GM12878 (cell line): ENCODE measurements around the gene STK32B. TPM values are rescaled to one million over a fixed set of nuclear protein-coding genes. Genes with fewer than 3 reads are reported as not detected.
A peak's percentile ranks its signal among the peaks of the same experiment; 100 is the strongest.

Source experiments
- ATAC-seq: fragments of 200-7000 bp; cut with Tn5 transposase; 3 replicates; pipeline ENCODE4 v1.9.1; 2020; ENCODE audit warnings: mild to moderate bottlenecking, moderate library complexity
- BruUV-seq: library from RNA; stranded (reverse); fragments of 400-500 nt; replicated peaks from 2 replicates; lab custom pipeline; 2021; lab: Mats Ljungman, UMichigan
- CTCF ChIA-PET: fragments of 300-600 bp; sonication (Branson Sonifier 250); formaldehyde crosslinking; extraction: SDS; loops from one replicate; lab custom pipeline; 2021; ENCODE audit warnings: inconsistent platforms; lab: Yijun Ruan, JAX
- POLR2A ChIA-PET: fragments of 350-600 bp; formaldehyde crosslinking; extraction: SDS; loops from one replicate; lab custom pipeline; 2021; ENCODE audit warnings: inconsistent platforms; lab: Charles Lee
- RAD21 ChIA-PET: fragments of 300-600 bp; sonication (Branson Sonifier 250); formaldehyde crosslinking; loops from one replicate; lab custom pipeline; 2023; ENCODE audit warnings: antibody characterized with exemption; ENCODE audit not compliant: unreplicated experiment; lab: Charles Lee
- SMC1A ChIA-PET: fragments of 300-600 bp; sonication (Branson Sonifier 250); formaldehyde crosslinking; loops from one replicate; lab custom pipeline; 2023; ENCODE audit not compliant: unreplicated experiment, uncharacterized antibody; lab: Charles Lee
- DNase-seq: peaks from one replicate; pipeline ENCODE4 v3.0.0-alpha.2; 2011; ENCODE audit warnings: low read depth, low spot score
- FAIRE-seq: peaks from 3 replicates; lab custom pipeline; 2011; peaks lifted over from hg19 to GRCh38; lab: Jason Lieb, UNC
- H2AFZ ChIP-seq: 2 replicates; pipeline ENCODE4 v1.6.0; 2011; ENCODE audit warnings: low read depth, low read length, control low read depth; ENCODE audit not compliant: control insufficient read depth
- H3K27ac ChIP-seq: 2 replicates; pipeline ENCODE4 v1.5.1; 2011; ENCODE audit warnings: control low read depth; ENCODE audit not compliant: control insufficient read depth, insufficient read depth
- H3K27me3 ChIP-seq, 2 experiments: replicated peaks in 1 of 2; 2 replicates each; pipeline versions ENCODE4 v1.6.0 to v1.6.1; 2011; ENCODE audit warnings: low read length in 1 of 2; ENCODE audit not compliant: control insufficient read depth in 2 of 2, insufficient read depth in 2 of 2
- H3K36me3 ChIP-seq, 2 experiments: 2 replicates each; pipeline ENCODE4 v1.5.1; 2011; ENCODE audit warnings: low read length in 1 of 2; ENCODE audit not compliant: control insufficient read depth in 2 of 2, insufficient read depth in 2 of 2
- H3K4me1 ChIP-seq: 2 replicates; pipeline ENCODE4 v1.6.1; 2011; ENCODE audit warnings: mild to moderate bottlenecking, low read length, moderate library complexity, mixed read lengths; ENCODE audit not compliant: control insufficient read depth, insufficient read depth
- H3K4me2 ChIP-seq: 2 replicates; pipeline ENCODE4 v1.6.0; 2011; ENCODE audit warnings: control low read depth; ENCODE audit not compliant: control insufficient read depth, insufficient read depth
- H3K4me3 ChIP-seq: fragments of 200-600 bp; sonication (generic); 2 replicates; pipeline ENCODE4 v1.5.1; 2016
- H3K79me2 ChIP-seq: 2 replicates; pipeline ENCODE4 v1.6.0; 2011; ENCODE audit warnings: low read length; ENCODE audit not compliant: control insufficient read depth, insufficient read depth
- H3K9ac ChIP-seq: 2 replicates; pipeline ENCODE4 v1.8.0; 2011; ENCODE audit warnings: low read length, control low read depth, mixed read lengths; ENCODE audit not compliant: control insufficient read depth, insufficient read depth
- H3K9me3 ChIP-seq: replicated peaks from 3 replicates; pipeline ENCODE4 v1.5.1; 2011; ENCODE audit warnings: mild to moderate bottlenecking, low read length; ENCODE audit not compliant: control insufficient read depth, insufficient read depth
- H4K20me1 ChIP-seq: 2 replicates; pipeline ENCODE4 v1.6.0; 2011; ENCODE audit not compliant: control insufficient read depth, insufficient read depth
- BCL11A ChIP-seq: IDR thresholded peaks from 2 replicates; pipeline ENCODE4 v1.6.1; 2011; ENCODE audit warnings: low read depth, low read length
- JUNB ChIP-seq: IDR thresholded peaks from 2 replicates; pipeline ENCODE4 v1.6.1; 2016; ENCODE audit warnings: antibody characterized with exemption, mild to moderate bottlenecking
- MEF2B ChIP-seq: fragments of 450-650 bp; IDR thresholded peaks from 2 replicates; pipeline ENCODE4 v1.6.1; 2018; ENCODE audit warnings: mild to moderate bottlenecking, moderate library complexity; ENCODE audit not compliant: partially characterized antibody, poor library complexity, severe bottlenecking
- PRDM15 ChIP-seq: fragments of 450-650 bp; formaldehyde crosslinking; IDR thresholded peaks from 2 replicates; pipeline ENCODE4 v1.4.0; 2020; ENCODE audit warnings: mild to moderate bottlenecking, moderate library complexity
- RAD21 ChIP-seq: IDR thresholded peaks from 2 replicates; pipeline ENCODE4 v1.6.1; 2011; ENCODE audit warnings: mild to moderate bottlenecking, low read depth, low read length, moderate library complexity; ENCODE audit not compliant: insufficient read depth
- REST ChIP-seq: IDR thresholded peaks from 2 replicates; pipeline ENCODE4 v1.6.1; 2012; ENCODE audit warnings: mild to moderate bottlenecking, low read depth, low read length
- SMARCA5 ChIP-seq: fragments of 450-650 bp; IDR thresholded peaks from 2 replicates; pipeline ENCODE4 v1.6.1; 2017; ENCODE audit warnings: mild to moderate bottlenecking
- TARDBP ChIP-seq: IDR thresholded peaks from 2 replicates; pipeline ENCODE4 v1.6.1; 2016; ENCODE audit warnings: borderline replicate concordance
- TCF7 ChIP-seq: IDR thresholded peaks from 2 replicates; pipeline ENCODE4 v1.6.1; 2014; ENCODE audit warnings: antibody characterized with exemption, borderline replicate concordance
- USF2 ChIP-seq: IDR thresholded peaks from 2 replicates; pipeline ENCODE4 v1.6.1; 2011; ENCODE audit warnings: low read depth, low read length, improper control_type of control experiment, borderline replicate concordance
- ZNF592 ChIP-seq: fragments of 450-650 bp; IDR thresholded peaks from 2 replicates; pipeline ENCODE4 v1.6.1; 2017; ENCODE audit warnings: mild to moderate bottlenecking, moderate library complexity
- WGBS: methylation state at CpG from one replicate; pipeline ENCODE4 v1.1.6; 2016; ENCODE audit warnings: low lambda C conversion rate; ENCODE audit not compliant: insufficient replicate concordance, insufficient coverage; ENCODE audit errors: missing lambda C conversion rate; 5-methylcytosine and 5-hydroxymethylcytosine counted together
- in situ Hi-C: fragments of 300-500 bp; cut with MboI; formaldehyde crosslinking; loops from 9 replicates; pipeline ENCODE4 v1.14.3; 2018; ENCODE audit warnings: mixed read lengths
- intact Hi-C: fragments of 100-400 bp; cut with micrococcal nuclease; formaldehyde crosslinking; loops from one replicate; pipeline ENCODE4 v1.14.2; 2022; ENCODE audit not compliant: unreplicated experiment
- polyA plus RNA-seq, 11 experiments: library from polyadenylated mRNA; depleted of rRNA in 4 of 11; unstranded in 6 of 11; stranded (reverse) in 5 of 11; fragments of >200 nt; fragmentation: Nextera tagmentation in 4 of 11; fragmentation: Illumina TruSeq in 1 of 11; extraction: Ambion mirVana in 4 of 11; extraction: Trizol in 1 of 11; gene quantifications; 1 replicate in 1 of 11; 2 replicates in 10 of 11; pipeline versions ENCODE4 v1.2.1 to v1.2.3, GENCODE V29; 2011 to 2016; ENCODE audit warnings: inconsistent platforms in 2 of 11, missing spikeins in 2 of 11, low read depth in 1 of 11
- total RNA-seq, 4 experiments: library from RNA; depleted of rRNA in 3 of 4; stranded (reverse); fragments of >200 nt in 3 of 4; fragmentation: Illumina TruSeq in 1 of 4; extraction: Trizol in 1 of 4; gene quantifications; 2 replicates each; pipeline versions ENCODE4 v1.2.1 to v1.2.3, GENCODE V29; 2013 to 2021

The STK32B gene
- total and polyA plus RNA-seq, 10 of the 15 experiments (the other 5 are each of a cell fraction or from before 2014, with no cell fraction given) = 0.04 to 0.12 (median 0.08) TPM; not detected in 7

- TF ChIP-seq BCL11A = 0 out of 2 replicates have a peak, but pooled peaks have one; percentile 32
- no peak for TF ChIP-seq TARDBP
- TF ChIP-seq JUNB = peak; percentile 87
- TF ChIP-seq MEF2B = no peak
- no peak for TF ChIP-seq TCF7
These were observed 229.5 kb downstream of the STK32B start (continued) for GRCh38 chr4:5280828-5281227.

GRCh38 chr4:5283837-5284236 is 232.6 kb downstream of the STK32B start:
- ATAC-seq (no peak), DNase-seq (no peak), FAIRE-seq (no peak)
- Histone ChIP-seq H3K4me1 (no peaks in the 10 kb centered on the region), H3K9me3 (no peaks in the 10 kb centered on the region), H3K4me3 (no peak overlapping the region), H4K20me1 (no peaks in the 10 kb centered on the region), H2AFZ (no peak overlapping the region), H3K9ac (no peak overlapping the region), H3K79me2 (no peaks in the 10 kb centered on the region), H3K4me2 (no peak overlapping the region), H3K36me3 (no peaks in the 10 kb centered on the region), H3K27ac (no peak overlapping the region), H3K27me3 (no peaks in the 10 kb centered on the region)
- in situ Hi-C loops = no loop called here
- ChIA-PET POLR2A (no interaction called here), SMC1A (no interaction called here), CTCF (no interaction called here), RAD21 (no interaction called here)
- intact Hi-C loops = no loop called here
- 21% methylated on average over 2 of the region's 2 CpGs for WGBS
- no TSS peak for BruUV-seq
- TF ChIP-seq SMARCA5 (no peak), USF2 (no peak), ZNF592 (no peak), REST (no peak), RAD21 (no peak), PRDM15 (CRISPR knock-in tag) (no peak)
